ENCODE results near the gene PTPRA.

PTPRA gene

DNA sequence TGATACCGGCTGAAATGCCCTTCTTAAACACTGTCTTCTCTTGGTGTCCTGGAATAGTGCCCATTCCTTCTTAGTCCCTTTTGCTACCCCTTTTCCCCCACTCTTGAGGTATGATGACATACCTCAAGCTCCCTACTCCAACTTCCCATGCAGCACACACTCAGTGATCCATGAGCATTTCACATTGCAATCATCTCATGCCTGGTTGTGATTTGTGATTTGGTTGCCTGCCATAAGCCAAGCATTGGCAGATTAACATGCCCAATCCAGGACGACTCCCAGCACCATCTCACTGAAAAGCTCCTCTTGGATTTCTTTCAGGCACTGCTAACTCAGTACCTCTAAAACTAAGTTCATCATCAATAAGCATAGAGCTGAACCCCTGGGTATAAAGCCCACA, 14.7 kb upstream of the PTPRA start:
- peaks cover 20 to 26% of the 10 kb centered on the region in 2 donors for H3K36me3 ChIP-seq (ENCODE audit: control insufficient read depth in 2 of 2, insufficient read depth in 2 of 2, low read length in 2 of 2)
- H3K4me3 ChIP-seq (ENCODE audit: low read length in 2 of 2), result no peak overlapping the region
- no peaks in the 10 kb centered on the region for H3K4me1 ChIP-seq (ENCODE audit: control insufficient read depth, insufficient read depth, low read length)
- no peak overlapping the region for H3K9ac ChIP-seq (ENCODE audit: low read length in 2 of 2)
- H3K9me3 ChIP-seq (ENCODE audit: control insufficient read depth in 2 of 2, low read length in 2 of 2), result no peaks in the 10 kb centered on the region
- H3K27ac ChIP-seq (ENCODE audit: low read length), result no peak overlapping the region
- no peaks in the 10 kb centered on the region for H3K27me3 ChIP-seq (ENCODE audit: control insufficient read depth in 1 of 2, insufficient read depth in 2 of 2, low read length in 2 of 2)

GRCh38 chr20:2859330-2860121, 13.8 kb upstream of the PTPRA start:
- Histone ChIP-seq H3K27me3 (ENCODE audit: control insufficient read depth in 1 of 2, insufficient read depth in 2 of 2, low read length in 2 of 2) (no peaks in the 10 kb centered on the region), H3K9ac (ENCODE audit: low read length in 2 of 2) (no peak overlapping the region), H3K4me1 (ENCODE audit: control insufficient read depth, insufficient read depth, low read length) (no peaks in the 10 kb centered on the region), H3K9me3 (ENCODE audit: control insufficient read depth in 2 of 2, low read length in 2 of 2) (no peaks in the 10 kb centered on the region), H3K36me3 (ENCODE audit: control insufficient read depth in 2 of 2, insufficient read depth in 2 of 2, low read length in 2 of 2) (peaks cover 24 to 34% of the 10 kb centered on the region in 2 donors), H3K27ac (ENCODE audit: low read length) (no peak overlapping the region), H3K4me3 (ENCODE audit: low read length in 2 of 2) (no peak overlapping the region)

- Histone ChIP-seq H3K27me3 (ENCODE audit: control insufficient read depth in 1 of 2, insufficient read depth in 2 of 2, low read length in 2 of 2) (no peaks in the 10 kb centered on the region), H3K9me3 (ENCODE audit: control insufficient read depth in 2 of 2, low read length in 2 of 2) (no peaks in the 10 kb centered on the region), H3K4me1 (ENCODE audit: control insufficient read depth, insufficient read depth, low read length) (no peaks in the 10 kb centered on the region), H3K36me3 (ENCODE audit: control insufficient read depth in 2 of 2, insufficient read depth in 2 of 2, low read length in 2 of 2) (peaks cover 44 to 45% of the 10 kb centered on the region in 2 donors), H3K9ac (ENCODE audit: low read length in 2 of 2) (no peak overlapping the region), H3K4me3 (ENCODE audit: low read length in 2 of 2) (no peak overlapping the region), H3K27ac (ENCODE audit: low read length) (no peak overlapping the region)
These were observed 8.7 kb upstream of the PTPRA start for GRCh38 chr20:2864626-2865025.

GRCh38 chr20:2865101-2865500, 8.2 kb upstream of the PTPRA start:
- no peaks in the 10 kb centered on the region for H3K27me3 ChIP-seq (ENCODE audit: control insufficient read depth in 1 of 2, insufficient read depth in 2 of 2, low read length in 2 of 2)
- H3K9ac ChIP-seq (ENCODE audit: low read length in 2 of 2), result no peak overlapping the region
- no peak overlapping the region for H3K27ac ChIP-seq (ENCODE audit: low read length)
- H3K4me3 ChIP-seq (ENCODE audit: low read length in 2 of 2), result no peak overlapping the region
- H3K36me3 ChIP-seq (ENCODE audit: control insufficient read depth in 2 of 2, insufficient read depth in 2 of 2, low read length in 2 of 2), result peaks cover 44% of the 10 kb centered on the region in 2 donors
- no peaks in the 10 kb centered on the region for H3K4me1 ChIP-seq (ENCODE audit: control insufficient read depth, insufficient read depth, low read length)
- no peaks in the 10 kb centered on the region for H3K9me3 ChIP-seq (ENCODE audit: control insufficient read depth in 2 of 2, low read length in 2 of 2)

DNA sequence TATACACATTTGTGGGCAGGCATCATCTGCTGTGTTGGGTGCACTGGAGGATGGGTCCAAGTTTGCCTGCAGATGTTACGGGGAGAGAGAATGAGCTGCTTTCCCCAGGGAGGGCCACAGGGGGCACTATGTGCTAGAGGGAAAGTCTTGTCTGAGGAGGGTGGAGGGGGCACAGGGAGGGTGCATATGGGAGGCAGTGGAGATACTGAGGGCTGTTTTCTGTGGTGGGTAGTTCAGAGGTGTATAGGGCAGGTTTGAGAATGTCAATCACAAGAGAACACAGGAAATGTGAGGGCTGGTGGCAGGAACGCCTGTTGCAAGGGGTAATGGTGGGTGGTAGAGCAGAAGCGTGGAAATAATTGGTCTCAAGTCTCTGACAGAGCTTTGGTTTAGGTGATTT, 7.7 kb upstream of the PTPRA start:
- H3K27ac ChIP-seq (ENCODE audit: low read length), result no peak overlapping the region
- no peak overlapping the region for H3K4me3 ChIP-seq (ENCODE audit: low read length in 2 of 2)
- H3K9ac ChIP-seq (ENCODE audit: low read length in 2 of 2), result no peak overlapping the region
- H3K4me1 ChIP-seq (ENCODE audit: control insufficient read depth, insufficient read depth, low read length), result no peaks in the 10 kb centered on the region
- H3K36me3 ChIP-seq (ENCODE audit: control insufficient read depth in 2 of 2, insufficient read depth in 2 of 2, low read length in 2 of 2), result peaks cover 43% of the 10 kb centered on the region in 2 donors
- no peaks in the 10 kb centered on the region for H3K27me3 ChIP-seq (ENCODE audit: control insufficient read depth in 1 of 2, insufficient read depth in 2 of 2, low read length in 2 of 2)
- H3K9me3 ChIP-seq (ENCODE audit: control insufficient read depth in 2 of 2, low read length in 2 of 2), result no peaks in the 10 kb centered on the region

GRCh38 chr20:2866236-2866635, 7.0 kb upstream of the PTPRA start:
- Histone ChIP-seq H3K4me1 (ENCODE audit: control insufficient read depth, insufficient read depth, low read length) (no peaks in the 10 kb centered on the region), H3K27ac (ENCODE audit: low read length) (no peak overlapping the region), H3K27me3 (ENCODE audit: control insufficient read depth in 1 of 2, insufficient read depth in 2 of 2, low read length in 2 of 2) (peaks cover 0 to 3% of the 10 kb centered on the region in 2 donors), H3K36me3 (ENCODE audit: control insufficient read depth in 2 of 2, insufficient read depth in 2 of 2, low read length in 2 of 2) (peaks cover 36 to 37% of the 10 kb centered on the region in 2 donors), H3K9me3 (ENCODE audit: control insufficient read depth in 2 of 2, low read length in 2 of 2) (no peaks in the 10 kb centered on the region), H3K4me3 (ENCODE audit: low read length in 2 of 2) (no peak overlapping the region), H3K9ac (ENCODE audit: low read length in 2 of 2) (no peak overlapping the region)

GRCh38 chr20:2867081-2867864, 6.0 kb upstream of the PTPRA start:
- H3K27me3 ChIP-seq (ENCODE audit: control insufficient read depth in 1 of 2, insufficient read depth in 2 of 2, low read length in 2 of 2), result peaks cover 1 to 9% of the 10 kb centered on the region in 2 donors
- H3K4me3 ChIP-seq (ENCODE audit: low read length in 2 of 2), result no peak overlapping the region
- H3K9ac ChIP-seq (ENCODE audit: low read length in 2 of 2), result no peak overlapping the region
- no peaks in the 10 kb centered on the region for H3K9me3 ChIP-seq (ENCODE audit: control insufficient read depth in 2 of 2, low read length in 2 of 2)
- H3K4me1 ChIP-seq (ENCODE audit: control insufficient read depth, insufficient read depth, low read length), result peaks cover 9% of the 10 kb centered on the region
- H3K27ac ChIP-seq (ENCODE audit: low read length), result no peak overlapping the region
- peaks cover 27 to 29% of the 10 kb centered on the region in 2 donors for H3K36me3 ChIP-seq (ENCODE audit: control insufficient read depth in 2 of 2, insufficient read depth in 2 of 2, low read length in 2 of 2)

DNA sequence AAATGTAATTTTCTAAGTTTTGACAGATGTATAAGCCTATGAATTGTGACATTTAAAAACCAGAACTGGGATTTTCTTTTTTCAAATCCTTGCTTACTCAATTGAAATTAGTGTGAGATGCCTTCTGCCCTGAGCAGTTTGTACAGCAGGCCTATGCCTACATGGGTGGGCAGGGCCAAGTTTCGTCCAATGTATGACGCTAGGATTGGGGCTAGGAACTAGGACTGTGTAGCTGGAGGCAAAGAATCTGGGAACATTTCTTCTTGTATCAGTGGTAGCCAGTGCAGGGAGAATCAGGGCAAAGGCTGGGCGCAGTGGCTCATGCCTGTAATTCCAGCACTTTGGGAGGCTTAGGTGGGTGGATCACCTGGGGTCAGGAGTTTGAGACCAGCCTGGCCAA, 3.9 kb upstream of the PTPRA start:
- Histone ChIP-seq H3K9me3 (ENCODE audit: control insufficient read depth in 2 of 2, low read length in 2 of 2) (no peaks in the 10 kb centered on the region), H3K27me3 (ENCODE audit: control insufficient read depth in 1 of 2, insufficient read depth in 2 of 2, low read length in 2 of 2) (peaks cover 5 to 11% of the 10 kb centered on the region in 2 donors), H3K27ac (ENCODE audit: low read length) (no peak overlapping the region)

DNA sequence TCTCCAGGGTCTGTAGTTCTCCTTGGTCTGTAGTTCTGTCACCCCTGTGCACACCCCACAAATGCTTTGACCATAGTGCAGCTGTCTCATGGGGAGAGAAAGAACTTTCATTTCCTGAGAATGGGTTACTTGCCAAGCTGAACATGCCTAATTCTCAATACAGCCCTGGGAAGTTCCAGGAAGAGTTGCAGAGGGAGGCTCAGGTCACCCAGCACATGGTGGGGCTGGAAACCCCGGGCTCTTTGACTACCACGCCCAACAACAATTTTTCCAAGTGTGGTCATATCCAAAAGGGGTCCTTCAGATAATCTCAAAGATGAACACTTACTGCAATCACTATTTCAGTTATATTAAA, 2.2 kb upstream of the PTPRA start:
- Histone ChIP-seq H3K27ac (ENCODE audit: low read length) (no peak overlapping the region), H3K9ac (ENCODE audit: low read length in 2 of 2) (no peak overlapping the region), H3K4me1 (ENCODE audit: control insufficient read depth, insufficient read depth, low read length) (peaks cover 36% of the 10 kb centered on the region), H3K4me3 (ENCODE audit: low read length in 2 of 2) (no peak overlapping the region), H3K27me3 (ENCODE audit: control insufficient read depth in 1 of 2, insufficient read depth in 2 of 2, low read length in 2 of 2) (peaks cover 5 to 11% of the 10 kb centered on the region in 2 donors), H3K9me3 (ENCODE audit: control insufficient read depth in 2 of 2, low read length in 2 of 2) (no peaks in the 10 kb centered on the region), H3K36me3 (ENCODE audit: control insufficient read depth in 2 of 2, insufficient read depth in 2 of 2, low read length in 2 of 2) (peaks cover 8% of the 10 kb centered on the region in 2 donors)

More for the DNA sequence above, 3.9 kb upstream of the PTPRA start:
- peaks cover 19% of the 10 kb centered on the region for H3K4me1 ChIP-seq (ENCODE audit: control insufficient read depth, insufficient read depth, low read length)
- no peak overlapping the region for H3K4me3 ChIP-seq (ENCODE audit: low read length in 2 of 2)
- H3K9ac ChIP-seq (ENCODE audit: low read length in 2 of 2), result no peak overlapping the region
- peaks cover 14 to 21% of the 10 kb centered on the region in 2 donors for H3K36me3 ChIP-seq (ENCODE audit: control insufficient read depth in 2 of 2, insufficient read depth in 2 of 2, low read length in 2 of 2)

DNA sequence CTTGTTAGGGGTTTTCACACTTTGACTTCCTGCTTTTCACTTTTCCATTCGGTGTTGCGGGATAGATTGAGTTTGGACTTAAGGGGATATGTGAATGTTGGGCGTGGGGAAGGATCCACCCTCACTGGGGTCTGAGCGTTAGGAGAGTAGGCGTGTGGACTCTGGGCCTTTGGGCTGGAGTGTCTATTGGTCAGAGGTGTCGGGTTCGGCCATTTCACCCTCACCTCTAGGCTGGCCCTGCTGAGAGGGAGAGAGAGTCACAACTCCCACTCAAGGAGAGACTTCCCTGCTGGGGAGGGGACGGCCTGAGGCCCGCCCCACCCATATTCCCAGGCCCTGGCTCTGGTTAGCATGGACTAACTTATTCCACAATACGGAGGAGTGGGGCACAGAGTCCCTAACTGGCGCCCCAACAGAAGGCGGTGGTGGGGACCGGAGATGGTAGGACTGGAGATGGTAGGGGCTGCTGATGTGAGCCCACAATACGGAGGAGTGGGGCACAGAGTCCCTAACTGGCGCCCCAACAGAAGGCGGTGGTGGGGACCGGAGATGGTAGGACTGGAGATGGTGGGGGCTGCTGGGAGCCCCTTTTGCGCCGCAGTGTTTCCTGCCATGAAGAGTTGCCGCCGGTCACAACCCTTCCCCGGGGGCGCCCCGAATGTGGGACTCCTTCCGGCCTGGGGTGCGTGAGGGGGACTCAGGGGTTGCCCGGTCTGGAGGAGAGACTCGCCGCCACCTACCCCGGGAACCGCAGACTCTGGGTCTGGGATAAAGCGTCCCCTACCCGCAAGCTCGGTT, 1.4 kb upstream of the PTPRA start:
- Histone ChIP-seq H3K9me3 (ENCODE audit: control insufficient read depth in 2 of 2, low read length in 2 of 2) (no peaks in the 10 kb centered on the region), H3K4me3 (ENCODE audit: low read length in 2 of 2) (peak overlapping the region; percentile 83 to 88), H3K36me3 (ENCODE audit: control insufficient read depth in 2 of 2, insufficient read depth in 2 of 2, low read length in 2 of 2) (peaks cover under 1% of the 10 kb centered on the region in 2 donors), H3K9ac (ENCODE audit: low read length in 2 of 2) (peak overlapping the region; percentile 64 to 65), H3K27me3 (ENCODE audit: control insufficient read depth in 1 of 2, insufficient read depth in 2 of 2, low read length in 2 of 2) (peaks cover 5 to 11% of the 10 kb centered on the region in 2 donors), H3K4me1 (ENCODE audit: control insufficient read depth, insufficient read depth, low read length) (peaks cover 37% of the 10 kb centered on the region), H3K27ac (ENCODE audit: low read length) (no peak overlapping the region)

Measured in stomach smooth muscle (tissue), 2 donors.